ENCODE measurements around the gene ADAMTS10.
"Not testable (repeated sequence)": the region's sequence is repeated elsewhere in the genome, so short reads cannot be mapped to it uniquely, and the experiment has no call there.

Gene ADAMTS10

GRCh38 chr19:8626842-8627241 is 16.3 kb upstream of the ADAMTS10 start:
- no peak for DNase-seq (ENCODE audit: low read depth)

GRCh38 chr19:8622886-8623285 is 12.4 kb upstream of the ADAMTS10 start:
- DNase-seq (ENCODE audit: low read depth) = not testable (repeated sequence)

GRCh38 chr19:8618751-8619150 is 8.2 kb upstream of the ADAMTS10 start:
- DNase-seq (ENCODE audit: low read depth) = no peak

GRCh38 chr19:8617984-8618383 is 7.5 kb upstream of the ADAMTS10 start:
- DNase-seq (ENCODE audit: low read depth) = no peak

- DNase-seq (ENCODE audit: low read depth) = not testable (repeated sequence)
These were observed 6.8 kb upstream of the ADAMTS10 start for GRCh38 chr19:8617325-8617724.

- DNase-seq (ENCODE audit: low read depth) = no peak
These were observed 6.3 kb upstream of the ADAMTS10 start for GRCh38 chr19:8616861-8617260.

GRCh38 chr19:8615813-8616596 is 5.5 kb upstream of the ADAMTS10 start:
- no peak for DNase-seq (ENCODE audit: low read depth)

GRCh38 chr19:8615024-8615423 is 4.5 kb upstream of the ADAMTS10 start:
- DNase-seq (ENCODE audit: low read depth) = no peak

GRCh38 chr19:8614455-8614854 is 3.9 kb upstream of the ADAMTS10 start:
- DNase-seq (ENCODE audit: low read depth) = no peak

- DNase-seq (ENCODE audit: low read depth) = no peak
These were observed 2.3 kb upstream of the ADAMTS10 start for GRCh38 chr19:8612807-8613171.

- DNase-seq (ENCODE audit: low read depth) = no peak
These were observed 1.6 kb upstream of the ADAMTS10 start for GRCh38 chr19:8611877-8612806.

- no peak for DNase-seq (ENCODE audit: low read depth)
These were observed 919 bp upstream of the ADAMTS10 start for GRCh38 chr19:8611391-8611876.

GRCh38 chr19:8610936-8611300 is 403 bp upstream of the ADAMTS10 start:
- no peak for DNase-seq (ENCODE audit: low read depth)

GRCh38 chr19:8609279-8610040 is 1.1 kb downstream of the ADAMTS10 start:
- DNase-seq (ENCODE audit: low read depth) = no peak

- DNase-seq (ENCODE audit: low read depth) = no peak
These were observed 1.6 kb downstream of the ADAMTS10 start for GRCh38 chr19:8608941-8609278.

GRCh38 chr19:8607386-8607785 is 3.1 kb downstream of the ADAMTS10 start:
- DNase-seq (ENCODE audit: low read depth) = no peak

GRCh38 chr19:8605514-8605913 is 5.0 kb downstream of the ADAMTS10 start:
- no peak for DNase-seq (ENCODE audit: low read depth)

GRCh38 chr19:8601796-8602195 is 8.7 kb downstream of the ADAMTS10 start:
- no peak for DNase-seq (ENCODE audit: low read depth)

GRCh38 chr19:8600816-8601215 is 9.7 kb downstream of the ADAMTS10 start:
- DNase-seq (ENCODE audit: low read depth) = no peak

- no peak for DNase-seq (ENCODE audit: low read depth)
These were observed 10.5 kb downstream of the ADAMTS10 start for GRCh38 chr19:8600064-8600463.

GRCh38 chr19:8596168-8596567 is 14.3 kb downstream of the ADAMTS10 start:
- DNase-seq (ENCODE audit: low read depth) = no peak

GRCh38 chr19:8595651-8596050 is 14.9 kb downstream of the ADAMTS10 start:
- no peak for DNase-seq (ENCODE audit: low read depth)
